SU-DHL-6 (cell line): ENCODE data around the gene DMBT1.

Experiments used
- EZH2phosphoT487 ChIP-seq: fragments of 200-600 bp; sonication (generic), shearing (Covaris generic); conservative IDR thresholded peaks from 2 replicates; pipeline ENCODE4 v1.6.1; 2018; ENCODE audit warnings: mild to moderate bottlenecking, antibody characterized with exemption, low read length, moderate library complexity, mixed read lengths
- TF ChIP-seq, protein P1 (sequence below): fragments of 200-600 bp; sonication (generic); IDR thresholded peaks from one replicate; pipeline ENCODE4 v1.5.1; 2017; ENCODE audit warnings: antibody characterized with exemption, mild to moderate bottlenecking, low read length, moderate library complexity; ENCODE audit not compliant: insufficient read depth, poor library complexity, severe bottlenecking

DNA sequence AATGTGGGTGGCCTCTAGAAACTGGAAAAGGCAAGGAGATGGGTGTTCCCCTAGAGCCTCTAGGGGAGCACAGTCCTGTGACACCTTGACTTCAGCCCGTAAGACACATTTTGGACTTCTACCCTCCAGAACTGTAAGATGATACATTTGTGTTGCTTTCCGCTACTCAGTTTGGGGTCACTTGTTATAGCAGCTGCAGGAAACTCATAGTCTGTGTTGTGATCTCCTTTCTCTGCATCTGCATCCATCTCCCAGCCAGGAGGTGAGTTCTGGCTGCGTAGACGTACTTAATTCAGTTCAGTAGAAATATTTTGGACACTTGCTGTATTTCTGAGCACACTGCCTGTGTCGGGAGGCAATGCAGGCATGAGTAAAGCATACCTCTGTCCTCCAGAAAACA lies 29.3 kb upstream of the DMBT1 start:
- TF ChIP-seq, protein P1, sequence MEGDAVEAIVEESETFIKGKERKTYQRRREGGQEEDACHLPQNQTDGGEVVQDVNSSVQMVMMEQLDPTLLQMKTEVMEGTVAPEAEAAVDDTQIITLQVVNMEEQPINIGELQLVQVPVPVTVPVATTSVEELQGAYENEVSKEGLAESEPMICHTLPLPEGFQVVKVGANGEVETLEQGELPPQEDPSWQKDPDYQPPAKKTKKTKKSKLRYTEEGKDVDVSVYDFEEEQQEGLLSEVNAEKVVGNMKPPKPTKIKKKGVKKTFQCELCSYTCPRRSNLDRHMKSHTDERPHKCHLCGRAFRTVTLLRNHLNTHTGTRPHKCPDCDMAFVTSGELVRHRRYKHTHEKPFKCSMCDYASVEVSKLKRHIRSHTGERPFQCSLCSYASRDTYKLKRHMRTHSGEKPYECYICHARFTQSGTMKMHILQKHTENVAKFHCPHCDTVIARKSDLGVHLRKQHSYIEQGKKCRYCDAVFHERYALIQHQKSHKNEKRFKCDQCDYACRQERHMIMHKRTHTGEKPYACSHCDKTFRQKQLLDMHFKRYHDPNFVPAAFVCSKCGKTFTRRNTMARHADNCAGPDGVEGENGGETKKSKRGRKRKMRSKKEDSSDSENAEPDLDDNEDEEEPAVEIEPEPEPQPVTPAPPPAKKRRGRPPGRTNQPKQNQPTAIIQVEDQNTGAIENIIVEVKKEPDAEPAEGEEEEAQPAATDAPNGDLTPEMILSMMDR: no peak
- TF ChIP-seq EZH2phosphoT487: no peak
